ENCODE data around the gene HYOU1. TPM values are rescaled to one million over a fixed set of nuclear protein-coding genes. Genes with fewer than 3 reads are reported as not detected.
"Not testable (repeated sequence)": the region's sequence is repeated elsewhere in the genome, so short reads cannot be mapped to it uniquely, and the experiment has no call there.

Gene HYOU1
- total RNA-seq, 2 donors from 2014 or later, result 277 to 315 TPM

- Histone ChIP-seq H3K9me3 (ENCODE audit: control insufficient read depth, low read length) (no peaks in the 10 kb centered on the region), H3K4me1 (ENCODE audit: control insufficient read depth, insufficient read depth, low read length) (no peaks in the 10 kb centered on the region), H3K4me3 (ENCODE audit: low read length) (no peak overlapping the region), H3K27ac (ENCODE audit: low read depth, low read length) (no peak overlapping the region), H3K9ac (ENCODE audit: extremely low read depth, low read length, poor library complexity, severe bottlenecking) (no peak overlapping the region), H3K36me3 (ENCODE audit: control insufficient read depth, insufficient read depth, low read length) (peaks cover 10% of the 10 kb centered on the region), H3K27me3 (ENCODE audit: control insufficient read depth, insufficient read depth, low read length, poor library complexity, severe bottlenecking) (no peaks in the 10 kb centered on the region)
- H3K9me3 Mint-ChIP-seq, result no peaks in the 10 kb centered on the region
- no peak overlapping the region for H3K4me3 Mint-ChIP-seq
- TF ChIP-seq CTCF (conservative IDR thresholded peaks at IDR 0.05), result peak; percentile 70
- no peaks in the 10 kb centered on the region for H3K27me3 Mint-ChIP-seq (ENCODE audit: insufficient read depth)
- peak; percentile 74 for DNase-seq
- 57 to 64% methylated on average over 4 of the region's 4 CpGs for WGBS, 2 experiments (ENCODE audit: insufficient coverage in 1 of 2, insufficient read length in 1 of 2)
- H3K27ac Mint-ChIP-seq, result no peak overlapping the region
- peaks cover 5% of the 10 kb centered on the region for H3K4me1 Mint-ChIP-seq
- peaks cover 11% of the 10 kb centered on the region for H3K36me3 Mint-ChIP-seq (ENCODE audit: low read depth)
Measured at GRCh38 chr11:119065369-119065768, 8.4 kb upstream of the HYOU1 start.

- peaks cover 6% of the 10 kb centered on the region for H3K9me3 Mint-ChIP-seq
- Histone ChIP-seq H3K4me1 (ENCODE audit: control insufficient read depth, insufficient read depth, low read length) (no peaks in the 10 kb centered on the region), H3K4me3 (ENCODE audit: low read length) (no peak overlapping the region), H3K9ac (ENCODE audit: extremely low read depth, low read length, poor library complexity, severe bottlenecking) (no peak overlapping the region), H3K27me3 (ENCODE audit: control insufficient read depth, insufficient read depth, low read length, poor library complexity, severe bottlenecking) (no peaks in the 10 kb centered on the region), H3K27ac (ENCODE audit: low read depth, low read length) (no peak overlapping the region), H3K36me3 (ENCODE audit: control insufficient read depth, insufficient read depth, low read length) (no peaks in the 10 kb centered on the region), H3K9me3 (ENCODE audit: control insufficient read depth, low read length) (no peaks in the 10 kb centered on the region)
- TF ChIP-seq CTCF (conservative IDR thresholded peaks at IDR 0.05), result no peak
- no peak overlapping the region for H3K27ac Mint-ChIP-seq
- DNase-seq, result no peak
- H3K4me1 Mint-ChIP-seq, result peaks cover 8% of the 10 kb centered on the region
- no peaks in the 10 kb centered on the region for H3K27me3 Mint-ChIP-seq (ENCODE audit: insufficient read depth)
- peaks cover 6% of the 10 kb centered on the region for H3K36me3 Mint-ChIP-seq (ENCODE audit: low read depth)
- no peak overlapping the region for H3K4me3 Mint-ChIP-seq
- WGBS, 2 experiments (ENCODE audit: insufficient coverage in 1 of 2, insufficient read length in 1 of 2), result 95 to 100% methylated on average over 3 to 5 of the region's 5 CpGs
Measured at GRCh38 chr11:119062779-119063178, 5.8 kb upstream of the HYOU1 start.

GRCh38 chr11:119061256-119061655, 4.3 kb upstream of the HYOU1 start:
- no peak for DNase-seq
- no peaks in the 10 kb centered on the region for H3K36me3 ChIP-seq (ENCODE audit: control insufficient read depth, insufficient read depth, low read length)
- no peak overlapping the region for H3K9ac ChIP-seq (ENCODE audit: extremely low read depth, low read length, poor library complexity, severe bottlenecking)
- H3K27ac ChIP-seq (ENCODE audit: low read depth, low read length), result no peak overlapping the region
- no peaks in the 10 kb centered on the region for H3K9me3 ChIP-seq (ENCODE audit: control insufficient read depth, low read length)
- Mint-ChIP-seq H3K27ac (no peak overlapping the region), H3K4me1 (peaks cover 9% of the 10 kb centered on the region), H3K36me3 (ENCODE audit: low read depth) (peaks cover 6% of the 10 kb centered on the region), H3K27me3 (ENCODE audit: insufficient read depth) (no peaks in the 10 kb centered on the region), H3K9me3 (peaks cover 6% of the 10 kb centered on the region), H3K4me3 (no peak overlapping the region)
- TF ChIP-seq CTCF (conservative IDR thresholded peaks at IDR 0.05), result no peak
- WGBS, 2 experiments (ENCODE audit: insufficient coverage in 1 of 2, insufficient read length in 1 of 2), result 69 to 92% methylated on average over 2 to 3 of the region's 3 CpGs
- H3K4me3 ChIP-seq (ENCODE audit: low read length), result no peak overlapping the region
- no peaks in the 10 kb centered on the region for H3K4me1 ChIP-seq (ENCODE audit: control insufficient read depth, insufficient read depth, low read length)
- H3K27me3 ChIP-seq (ENCODE audit: control insufficient read depth, insufficient read depth, low read length, poor library complexity, severe bottlenecking), result no peaks in the 10 kb centered on the region

GRCh38 chr11:119059128-119059527, 2.1 kb upstream of the HYOU1 start:
- not testable (repeated sequence) for H3K4me1 ChIP-seq (ENCODE audit: control insufficient read depth, insufficient read depth, low read length); H3K4me3 Mint-ChIP-seq; H3K27ac ChIP-seq (ENCODE audit: low read depth, low read length); H3K4me3 ChIP-seq (ENCODE audit: low read length); DNase-seq; H3K27ac Mint-ChIP-seq; H3K9me3 Mint-ChIP-seq; H3K9me3 ChIP-seq (ENCODE audit: control insufficient read depth, low read length); H3K27me3 Mint-ChIP-seq (ENCODE audit: insufficient read depth); H3K27me3 ChIP-seq (ENCODE audit: control insufficient read depth, insufficient read depth, low read length, poor library complexity, severe bottlenecking); H3K9ac ChIP-seq (ENCODE audit: extremely low read depth, low read length, poor library complexity, severe bottlenecking)
- Mint-ChIP-seq H3K4me1 (peaks cover 16% of the 10 kb centered on the region), H3K36me3 (ENCODE audit: low read depth) (peaks cover 24% of the 10 kb centered on the region)
- peaks cover 16% of the 10 kb centered on the region for H3K36me3 ChIP-seq (ENCODE audit: control insufficient read depth, insufficient read depth, low read length)
- WGBS, 2 experiments (ENCODE audit: insufficient coverage in 1 of 2, insufficient read length in 1 of 2), result 89% methylated on average over 20 of the region's 35 CpGs; no CpG with 5 or more reads in 1 of the 2 experiments
